Activated CD8-positive, alpha-beta memory T cell treated with anti-CD3 and anti-CD28 coated beads for 48 hours (primary cell): ENCODE results near the gene ICE2.
"Not testable (repeated sequence)": the region's sequence is repeated elsewhere in the genome, so short reads cannot be mapped to it uniquely, and the experiment has no call there.

Experiments
- DNase-seq, 3 experiments: peaks; one replicate each; pipeline ENCODE4 v3.0.0-alpha.2; 2020; ENCODE audit warnings: low read depth in 2 of 3, low spot score in 2 of 3

ICE2 gene

GRCh38 chr15:60448668-60449360 lies 30.1 kb downstream of the ICE2 start:
- no peak for DNase-seq

GRCh38 chr15:60444289-60444912 lies 34.5 kb downstream of the ICE2 start:
- no peak for DNase-seq

- DNase-seq = no peak
Observed at GRCh38 chr15:60442763-60443162, 36.2 kb downstream of the ICE2 start.

GRCh38 chr15:60442031-60442650 lies 36.8 kb downstream of the ICE2 start:
- no peak for DNase-seq

GRCh38 chr15:60441331-60441730 lies 37.6 kb downstream of the ICE2 start:
- DNase-seq = no peak

GRCh38 chr15:60438646-60439045 lies 40.3 kb downstream of the ICE2 start:
- DNase-seq = no peak

- DNase-seq = no peak
Observed at GRCh38 chr15:60428935-60429334, 50.0 kb downstream of the ICE2 start.

- DNase-seq = no peak
Observed at GRCh38 chr15:60426870-60427508, 52.0 kb downstream of the ICE2 start.

- no peak for DNase-seq
Observed at GRCh38 chr15:60425461-60425860, 53.5 kb downstream of the ICE2 start.

- DNase-seq = no peak
Observed at GRCh38 chr15:60424006-60424405, 54.9 kb downstream of the ICE2 start.

GRCh38 chr15:60423537-60423936 lies 55.4 kb downstream of the ICE2 start:
- DNase-seq = no peak

- DNase-seq = no peak
Observed at GRCh38 chr15:60421544-60421943, 57.4 kb downstream of the ICE2 start.

- DNase-seq = no peak
Observed at GRCh38 chr15:60420203-60420716, 58.7 kb downstream of the ICE2 start.

GRCh38 chr15:60419753-60420152 lies 59.2 kb downstream of the ICE2 start:
- DNase-seq = no peak

GRCh38 chr15:60418096-60418495 lies 60.8 kb downstream of the ICE2 start:
- no peak for DNase-seq

GRCh38 chr15:60417112-60417511 lies 61.8 kb downstream of the ICE2 start:
- DNase-seq = no peak

- no peak for DNase-seq
Observed at GRCh38 chr15:60416484-60416883, 62.5 kb downstream of the ICE2 start.

- DNase-seq = no peak
Observed at GRCh38 chr15:60414016-60414682, 64.8 kb downstream of the ICE2 start.

- no peak for DNase-seq
Observed at GRCh38 chr15:60413231-60413824, 65.6 kb downstream of the ICE2 start.

GRCh38 chr15:60412807-60413206 lies 66.1 kb downstream of the ICE2 start:
- DNase-seq = not testable (repeated sequence)
